ENCODE measurements around the gene CA12. TPM values are rescaled to one million over a fixed set of nuclear protein-coding genes. Genes with fewer than 3 reads are reported as not detected.

CA12 gene
- total and polyA plus RNA-seq, 9 of the 15 experiments (the other 6 are each of a cell fraction or from before 2014, with no cell fraction given), result 0.01 to 0.78 (median 0.15) TPM; not detected in 1

- TF ChIP-seq ETV6 (IDR thresholded peaks at IDR 0.05; ENCODE audit: borderline replicate concordance in 1 of 2, low read depth in 2 of 2, low read length in 1 of 2) (no peak), ETV6 (CRISPR knock-in tag; IDR thresholded peaks at IDR 0.05; ENCODE audit: borderline replicate concordance) (no peak), HSF4 (CRISPR knock-in tag; IDR thresholded peaks at IDR 0.05; ENCODE audit: borderline replicate concordance) (no peak), FUS (optimal IDR thresholded peaks at IDR 0.05; ENCODE audit: low read depth, low read length) (no peak), ARID2 (IDR thresholded peaks at IDR 0.05) (no peak), SIN3A (IDR thresholded peaks at IDR 0.05; ENCODE audit: borderline replicate concordance in 2 of 2, control insufficient read depth in 1 of 2, low read depth in 2 of 2, low read length in 2 of 2) (no peak), NR2C2 (CRISPR knock-in tag; IDR thresholded peaks at IDR 0.05) (no peak), NR2C2 (tag; IDR thresholded peaks at IDR 0.05) (peak; percentile 61), PATZ1 (CRISPR knock-in tag; IDR thresholded peaks at IDR 0.05; ENCODE audit: borderline replicate concordance) (no peak; the same call in 1 of the 2 replicates), RREB1 (CRISPR knock-in tag; IDR thresholded peaks at IDR 0.05) (peak; percentile 22; the same call in 1 of the 2 replicates), ZNF592 (IDR thresholded peaks at IDR 0.05) (peak; percentile 69; the same call in 1 of the 2 replicates)
- TF ChIP-seq, protein P1, sequence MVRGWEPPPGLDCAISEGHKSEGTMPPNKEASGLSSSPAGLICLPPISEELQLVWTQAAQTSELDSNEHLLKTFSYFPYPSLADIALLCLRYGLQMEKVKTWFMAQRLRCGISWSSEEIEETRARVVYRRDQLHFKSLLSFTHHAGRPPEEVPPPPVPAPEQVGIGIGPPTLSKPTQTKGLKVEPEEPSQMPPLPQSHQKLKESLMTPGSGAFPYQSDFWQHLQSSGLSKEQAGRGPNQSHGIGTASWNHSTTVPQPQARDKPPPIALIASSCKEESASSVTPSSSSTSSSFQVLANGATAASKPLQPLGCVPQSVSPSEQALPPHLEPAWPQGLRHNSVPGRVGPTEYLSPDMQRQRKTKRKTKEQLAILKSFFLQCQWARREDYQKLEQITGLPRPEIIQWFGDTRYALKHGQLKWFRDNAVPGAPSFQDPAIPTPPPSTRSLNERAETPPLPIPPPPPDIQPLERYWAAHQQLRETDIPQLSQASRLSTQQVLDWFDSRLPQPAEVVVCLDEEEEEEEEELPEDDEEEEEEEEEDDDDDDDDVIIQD (CRISPR knock-in tag; IDR thresholded peaks at IDR 0.05), result 0 out of 2 replicates have a peak, but pooled peaks have one; percentile 43
Measured at GRCh38 chr15:63344731-63345390, 36.8 kb downstream of the CA12 start (continued).
